ENCODE data around the gene GALNS.

DNA sequence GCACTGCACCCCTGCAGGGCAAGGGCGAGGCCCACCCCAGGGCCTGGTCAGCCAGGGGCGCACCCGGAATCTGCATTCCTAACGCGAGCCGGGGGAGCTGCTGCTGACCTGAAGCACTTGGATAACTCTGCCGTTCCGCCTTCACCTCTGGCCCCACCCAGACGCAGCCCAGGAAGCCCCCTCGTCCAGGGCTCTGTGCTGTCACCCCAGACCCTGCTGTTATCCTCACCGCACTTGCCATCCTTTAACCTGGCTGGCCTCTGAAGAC lies 23.0 kb upstream of the GALNS start:
- TF ChIP-seq SNAI2 (CRISPR knock-in tag; IDR thresholded peaks at IDR 0.05) (no peak), ARNTL (CRISPR knock-in tag; IDR thresholded peaks at IDR 0.05; ENCODE audit: borderline replicate concordance, low read depth) (no peak), RARB (CRISPR knock-in tag; IDR thresholded peaks at IDR 0.05) (no peak), ZFP3 (CRISPR knock-in tag; IDR thresholded peaks at IDR 0.05) (no peak), GLIS3 (CRISPR knock-in tag; IDR thresholded peaks at IDR 0.05) (no peak), CREB5 (CRISPR knock-in tag; IDR thresholded peaks at IDR 0.05; ENCODE audit: low read depth) (no peak), ZFP30 (CRISPR knock-in tag; IDR thresholded peaks at IDR 0.05) (no peak), PPARA (CRISPR knock-in tag; IDR thresholded peaks at IDR 0.05; ENCODE audit: borderline replicate concordance) (no peak), ZNF8 (CRISPR knock-in tag; IDR thresholded peaks at IDR 0.05) (no peak), ISL1 (CRISPR knock-in tag; IDR thresholded peaks at IDR 0.05) (no peak)

Measured in SK-N-SH treated with all-trans-retinoic acid at 6 μM for 48 hours (cell line).